ENCODE results near the gene SHOX.

The SHOX gene

GRCh38 chrX:703466-703865 lies 72.9 kb downstream of the SHOX start:
- H3K36me3 ChIP-seq (ENCODE audit: low read depth) = no peaks in the 10 kb centered on the region
- ATAC-seq (ENCODE audit: low read depth) = no peak
- H3K27me3 ChIP-seq (ENCODE audit: insufficient read depth, poor library complexity, severe bottlenecking) = no peaks in the 10 kb centered on the region
- DNase-seq (ENCODE audit: low spot score) = no peak
- no peak overlapping the region for H3K4me3 ChIP-seq (ENCODE audit: severe bottlenecking)
- H3K9me3 ChIP-seq (ENCODE audit: severe bottlenecking) = peaks cover 2% of the 10 kb centered on the region
- no peaks in the 10 kb centered on the region for H3K4me1 ChIP-seq (ENCODE audit: insufficient read depth, poor library complexity, severe bottlenecking)
- TF ChIP-seq CTCF (IDR thresholded peaks at IDR 0.05; ENCODE audit: poor library complexity, severe bottlenecking) = no peak
- no peak overlapping the region for H3K27ac ChIP-seq (ENCODE audit: poor library complexity, severe bottlenecking)

GRCh38 chrX:703866-704265 lies 73.3 kb downstream of the SHOX start:
- no peak overlapping the region for H3K4me3 ChIP-seq (ENCODE audit: severe bottlenecking)
- ATAC-seq (ENCODE audit: low read depth) (no peak), DNase-seq (ENCODE audit: low spot score) (no peak)
- H3K27me3 ChIP-seq (ENCODE audit: insufficient read depth, poor library complexity, severe bottlenecking) = no peaks in the 10 kb centered on the region
- no peaks in the 10 kb centered on the region for H3K36me3 ChIP-seq (ENCODE audit: low read depth)
- no peak for TF ChIP-seq CTCF (IDR thresholded peaks at IDR 0.05; ENCODE audit: poor library complexity, severe bottlenecking)
- H3K4me1 ChIP-seq (ENCODE audit: insufficient read depth, poor library complexity, severe bottlenecking) = no peaks in the 10 kb centered on the region
- no peak overlapping the region for H3K27ac ChIP-seq (ENCODE audit: poor library complexity, severe bottlenecking)
- H3K9me3 ChIP-seq (ENCODE audit: severe bottlenecking) = peaks cover 4% of the 10 kb centered on the region

All from RWPE2 (cell line).